Measurements from ENCODE around the gene DUSP23. TPM values are rescaled to one million over a fixed set of nuclear protein-coding genes. Genes with fewer than 3 reads are reported as not detected.

The DUSP23 gene
- 10 to 100 TPM; 33.5 to 36.0 TPM for total RNA-seq

- Mint-ChIP-seq H3K4me3 (peak within 1 kb of the TSS; percentile 79), H3K9me3 (no peaks in the 10 kb centered on the region), H3K4me1 (peaks cover 10% of the 10 kb centered on the region), H3K27ac (peak within 1 kb of the TSS; percentile 49), H3K27me3 (no peaks in the 10 kb centered on the region), H3K36me3 (peaks cover 4% of the 10 kb centered on the region)
- DNase-seq, result peak; percentile 97
Measured at GRCh38 chr1:159780583-159781582, at the start of gene DUSP23. Gene DUSP23 (plus strand): TSS chr1:159780962. CDS start chr1:159781101, 139 bp downstream.

- H3K9me3 Mint-ChIP-seq, result peaks cover 3% of the 10 kb centered on the region
- no peak for DNase-seq
- H3K27ac Mint-ChIP-seq, result no peak overlapping the region
- H3K4me3 Mint-ChIP-seq, result no peak overlapping the region
- peaks cover 6% of the 10 kb centered on the region for H3K27me3 Mint-ChIP-seq
- H3K4me1 Mint-ChIP-seq, result no peaks in the 10 kb centered on the region
- no peaks in the 10 kb centered on the region for H3K36me3 Mint-ChIP-seq
Measured at GRCh38 chr1:159737238-159737916, 43.4 kb upstream of the DUSP23 start.

GRCh38 chr1:159743651-159744410, 36.9 kb upstream of the DUSP23 start:
- peaks cover 5% of the 10 kb centered on the region for H3K9me3 Mint-ChIP-seq
- H3K27me3 Mint-ChIP-seq, result no peaks in the 10 kb centered on the region
- H3K27ac Mint-ChIP-seq, result no peak overlapping the region
- no peaks in the 10 kb centered on the region for H3K36me3 Mint-ChIP-seq
- H3K4me1 Mint-ChIP-seq, result no peaks in the 10 kb centered on the region
- no peak for DNase-seq
- no peak overlapping the region for H3K4me3 Mint-ChIP-seq

GRCh38 chr1:159746666-159747065, 34.1 kb upstream of the DUSP23 start:
- no peak overlapping the region for H3K4me3 Mint-ChIP-seq

GRCh38 chr1:159748370-159748769, 32.4 kb upstream of the DUSP23 start:
- Mint-ChIP-seq H3K36me3 (no peaks in the 10 kb centered on the region), H3K27ac (no peak overlapping the region), H3K4me1 (no peaks in the 10 kb centered on the region), H3K27me3 (no peaks in the 10 kb centered on the region), H3K9me3 (no peaks in the 10 kb centered on the region), H3K4me3 (no peak overlapping the region)
- no peak for DNase-seq

More at GRCh38 chr1:159746666-159747065, 34.1 kb upstream of the DUSP23 start:
- no peak for DNase-seq
- Mint-ChIP-seq H3K9me3 (peaks cover 5% of the 10 kb centered on the region), H3K4me1 (no peaks in the 10 kb centered on the region), H3K27me3 (no peaks in the 10 kb centered on the region), H3K36me3 (no peaks in the 10 kb centered on the region), H3K27ac (no peak overlapping the region)

DNA sequence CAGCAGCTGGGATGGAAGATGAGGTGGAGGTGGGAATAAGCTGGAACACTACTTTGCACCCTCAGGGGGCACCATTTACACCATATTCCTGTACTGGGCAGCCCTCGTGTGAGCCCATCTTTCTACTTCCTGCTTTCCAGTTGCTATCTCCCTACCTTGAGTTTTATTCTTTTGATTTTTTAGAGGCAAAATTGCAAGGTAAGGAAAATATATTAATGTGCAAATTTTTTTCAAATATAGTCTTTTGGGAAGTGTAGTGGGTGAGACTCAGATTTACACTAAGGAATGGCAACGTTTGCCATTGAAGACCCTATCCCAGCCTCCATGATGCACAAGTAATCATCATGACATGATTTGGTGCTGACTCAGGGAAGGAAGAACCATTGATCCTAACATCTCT, 31.1 kb upstream of the DUSP23 start:
- no peaks in the 10 kb centered on the region for H3K4me1 Mint-ChIP-seq
- H3K9me3 Mint-ChIP-seq, result no peaks in the 10 kb centered on the region
- no peaks in the 10 kb centered on the region for H3K36me3 Mint-ChIP-seq
- H3K4me3 Mint-ChIP-seq, result no peak overlapping the region
- no peak overlapping the region for H3K27ac Mint-ChIP-seq
- no peaks in the 10 kb centered on the region for H3K27me3 Mint-ChIP-seq
- no peak for DNase-seq

- H3K4me1 Mint-ChIP-seq, result no peaks in the 10 kb centered on the region
- H3K36me3 Mint-ChIP-seq, result no peaks in the 10 kb centered on the region
- H3K27me3 Mint-ChIP-seq, result no peaks in the 10 kb centered on the region
- no peak overlapping the region for H3K4me3 Mint-ChIP-seq
- no peaks in the 10 kb centered on the region for H3K9me3 Mint-ChIP-seq
- DNase-seq, result no peak
- H3K27ac Mint-ChIP-seq, result no peak overlapping the region
Measured at GRCh38 chr1:159750621-159751020, 30.1 kb upstream of the DUSP23 start.

GRCh38 chr1:159751031-159751430, 29.7 kb upstream of the DUSP23 start:
- Mint-ChIP-seq H3K4me1 (no peaks in the 10 kb centered on the region), H3K27me3 (no peaks in the 10 kb centered on the region)

DNA sequence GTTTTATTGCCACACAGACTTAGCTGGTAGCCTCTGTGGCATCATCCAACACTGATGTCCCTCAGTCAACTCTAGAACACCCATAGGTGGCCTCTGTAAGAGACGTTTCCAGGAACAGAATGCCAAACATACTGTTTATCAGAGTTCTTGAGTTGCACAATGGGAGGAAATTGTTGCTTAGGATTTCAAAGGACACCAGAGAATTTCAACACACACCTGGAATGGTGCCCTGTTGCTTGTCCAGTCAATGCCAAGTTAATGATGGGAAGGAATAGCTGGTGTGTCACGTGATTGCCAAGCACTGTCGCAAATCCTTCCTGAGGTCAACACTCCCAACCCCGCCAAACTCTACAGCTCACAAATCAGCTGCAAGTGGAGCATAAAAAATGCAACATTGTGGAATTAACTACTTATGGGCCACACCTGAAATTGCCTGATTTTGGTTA, 28.6 kb upstream of the DUSP23 start:
- H3K27me3 Mint-ChIP-seq, result no peaks in the 10 kb centered on the region
- H3K4me3 Mint-ChIP-seq, result no peak overlapping the region
- H3K4me1 Mint-ChIP-seq, result no peaks in the 10 kb centered on the region
- H3K27ac Mint-ChIP-seq, result no peak overlapping the region
- H3K9me3 Mint-ChIP-seq, result no peaks in the 10 kb centered on the region
- H3K36me3 Mint-ChIP-seq, result no peaks in the 10 kb centered on the region
- no peak for DNase-seq

More at GRCh38 chr1:159751031-159751430, 29.7 kb upstream of the DUSP23 start:
- Mint-ChIP-seq H3K36me3 (no peaks in the 10 kb centered on the region), H3K9me3 (no peaks in the 10 kb centered on the region), H3K4me3 (no peak overlapping the region), H3K27ac (no peak overlapping the region)
- DNase-seq, result no peak

- no peaks in the 10 kb centered on the region for H3K4me1 Mint-ChIP-seq
- no peak for DNase-seq
- H3K27ac Mint-ChIP-seq, result no peak overlapping the region
- no peak overlapping the region for H3K4me3 Mint-ChIP-seq
- H3K27me3 Mint-ChIP-seq, result no peaks in the 10 kb centered on the region
- no peaks in the 10 kb centered on the region for H3K36me3 Mint-ChIP-seq
- H3K9me3 Mint-ChIP-seq, result no peaks in the 10 kb centered on the region
Measured at GRCh38 chr1:159753386-159753785, 27.4 kb upstream of the DUSP23 start.

DNA sequence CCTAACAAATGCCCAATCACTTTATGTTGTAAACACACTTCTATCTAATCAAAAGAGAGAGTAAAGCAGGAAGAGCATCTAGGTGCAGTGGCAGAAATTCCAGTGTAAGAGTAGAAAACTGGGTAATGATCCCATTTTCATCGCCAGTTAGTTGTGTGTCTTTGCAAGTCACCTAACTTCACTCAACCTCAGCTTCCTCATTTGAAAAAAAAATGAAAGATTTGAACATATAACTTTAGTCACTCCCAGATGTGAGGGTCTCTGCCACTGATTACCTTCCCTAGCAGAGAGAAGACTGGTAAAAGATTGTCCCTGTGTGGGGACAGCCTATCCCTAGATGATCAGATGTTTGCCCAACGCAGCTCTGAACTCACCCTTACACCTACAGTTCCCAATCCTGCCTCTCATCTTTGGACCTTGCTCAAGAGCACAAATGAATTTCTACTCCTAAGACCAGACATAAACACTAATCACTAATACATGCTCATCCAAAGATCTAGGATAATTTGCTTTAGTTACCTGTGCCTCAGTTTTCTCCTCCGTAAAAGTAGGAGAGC, 25.2 kb upstream of the DUSP23 start:
- H3K9me3 Mint-ChIP-seq, result no peaks in the 10 kb centered on the region
- H3K27ac Mint-ChIP-seq, result no peak overlapping the region
- H3K27me3 Mint-ChIP-seq, result no peaks in the 10 kb centered on the region
- DNase-seq, result no peak
- no peaks in the 10 kb centered on the region for H3K4me1 Mint-ChIP-seq
- no peak overlapping the region for H3K4me3 Mint-ChIP-seq
- H3K36me3 Mint-ChIP-seq, result no peaks in the 10 kb centered on the region

GRCh38 chr1:159756397-159756796, 24.4 kb upstream of the DUSP23 start:
- H3K27me3 Mint-ChIP-seq, result no peaks in the 10 kb centered on the region
- no peaks in the 10 kb centered on the region for H3K4me1 Mint-ChIP-seq
- no peak overlapping the region for H3K27ac Mint-ChIP-seq
- H3K9me3 Mint-ChIP-seq, result no peaks in the 10 kb centered on the region
- no peaks in the 10 kb centered on the region for H3K36me3 Mint-ChIP-seq
- DNase-seq, result no peak
- no peak overlapping the region for H3K4me3 Mint-ChIP-seq

DNA sequence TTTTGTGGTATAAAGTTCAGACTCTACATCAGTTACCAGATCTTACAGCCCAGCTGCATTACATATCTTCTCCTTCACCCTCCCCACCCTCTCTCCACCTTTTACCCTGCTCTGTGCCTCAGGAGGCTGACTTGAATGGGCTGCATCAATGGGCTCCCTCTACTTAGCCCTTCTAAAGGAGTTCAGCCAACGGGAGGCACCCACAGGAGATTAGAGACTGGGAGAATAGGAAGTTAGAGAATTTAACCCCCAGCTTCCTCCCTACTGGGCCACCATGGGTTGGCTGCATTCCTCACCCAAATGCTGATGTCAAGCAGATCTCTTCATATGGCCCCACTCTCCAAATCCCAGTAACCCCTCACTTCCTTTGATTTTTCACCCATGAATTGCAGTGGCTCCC, 17.1 kb upstream of the DUSP23 start:
- no peaks in the 10 kb centered on the region for H3K9me3 Mint-ChIP-seq
- H3K27me3 Mint-ChIP-seq, result peaks cover 12% of the 10 kb centered on the region
- H3K27ac Mint-ChIP-seq, result no peak overlapping the region
- no peak overlapping the region for H3K4me3 Mint-ChIP-seq
- no peaks in the 10 kb centered on the region for H3K36me3 Mint-ChIP-seq
- no peak for DNase-seq
- no peaks in the 10 kb centered on the region for H3K4me1 Mint-ChIP-seq

- H3K36me3 Mint-ChIP-seq, result no peaks in the 10 kb centered on the region
- DNase-seq, result no peak
- no peaks in the 10 kb centered on the region for H3K9me3 Mint-ChIP-seq
- no peaks in the 10 kb centered on the region for H3K4me1 Mint-ChIP-seq
- no peak overlapping the region for H3K4me3 Mint-ChIP-seq
- no peak overlapping the region for H3K27ac Mint-ChIP-seq
- H3K27me3 Mint-ChIP-seq, result peaks cover 12% of the 10 kb centered on the region
Measured at GRCh38 chr1:159765806-159766205, 15.0 kb upstream of the DUSP23 start.
